Neural progenitor cell (in vitro differentiated cells): ENCODE results near the gene BMP7. TPM values are rescaled to one million over a fixed set of nuclear protein-coding genes. Genes with fewer than 3 reads are reported as not detected.

Experiments used
- DNase-seq: peaks from one replicate; pipeline ENCODE4 v3.0.0-alpha.2; 2016; ENCODE audit warnings: low spot score
- H2AFZ ChIP-seq: fragments of 200-600 bp; sonication (generic); replicated peaks from 2 replicates; pipeline ENCODE4 v1.6.1; 2016; ENCODE audit warnings: antibody characterized with exemption
- H3F3A ChIP-seq: fragments of 200-600 bp; sonication (generic); 2 replicates; pipeline ENCODE4 v1.6.1; 2016; ENCODE audit warnings: antibody characterized with exemption, low read depth
- H3K27ac ChIP-seq: fragments of 200-600 bp; sonication (generic); 2 replicates; pipeline ENCODE4 v1.5.1; 2016; ENCODE audit warnings: mild to moderate bottlenecking
- H3K27me3 ChIP-seq: fragments of 200-600 bp; sonication (generic); 2 replicates; pipeline ENCODE4 v1.6.1; 2016; ENCODE audit warnings: mild to moderate bottlenecking, moderate library complexity
- H3K36me3 ChIP-seq: fragments of 200-600 bp; sonication (generic); 2 replicates; pipeline ENCODE4 v1.5.1; 2016
- H3K4me1 ChIP-seq: fragments of 200-600 bp; sonication (generic); 2 replicates; pipeline ENCODE4 v1.6.1; 2016; ENCODE audit warnings: mixed run types
- H3K4me2 ChIP-seq: fragments of 200-600 bp; sonication (generic); 2 replicates; pipeline ENCODE4 v1.6.1; 2016
- H3K4me3 ChIP-seq: fragments of 200-600 bp; sonication (generic); 2 replicates; pipeline ENCODE4 v1.5.1; 2016
- H3K79me2 ChIP-seq: fragments of 200-600 bp; sonication (generic); 2 replicates; pipeline ENCODE4 v1.6.1; 2016; ENCODE audit warnings: low read depth
- H3K9ac ChIP-seq: fragments of 200-600 bp; sonication (generic); 2 replicates; pipeline ENCODE4 v1.6.1; 2016
- H3K9me3 ChIP-seq: fragments of 200-600 bp; sonication (generic); 2 replicates; pipeline ENCODE4 v1.5.1; 2016; ENCODE audit warnings: low read depth
- H4K20me1 ChIP-seq: fragments of 200-600 bp; sonication (generic); 2 replicates; pipeline ENCODE4 v1.6.1; 2016; ENCODE audit warnings: low read depth
- H3K27ac Mint-ChIP-seq: 3 replicates; pipeline ENCODE4 v1.8.0; 2021; ENCODE audit warnings: mixed read lengths
- H3K27me3 Mint-ChIP-seq: 2 replicates; pipeline ENCODE4 v1.8.0; 2022; ENCODE audit warnings: low read depth, mild to moderate bottlenecking, inconsistent platforms, moderate library complexity, mixed read lengths; ENCODE audit not compliant: insufficient read depth
- H3K36me3 Mint-ChIP-seq: 3 replicates; pipeline ENCODE4 v1.8.0; 2021; ENCODE audit warnings: mixed read lengths
- H3K4me1 Mint-ChIP-seq: 3 replicates; pipeline ENCODE4 v1.8.0; 2021; ENCODE audit warnings: mixed read lengths
- H3K4me3 Mint-ChIP-seq: 3 replicates; pipeline ENCODE4 v1.8.0; 2021; ENCODE audit warnings: mild to moderate bottlenecking, moderate library complexity, mixed read lengths
- H3K9me3 Mint-ChIP-seq: 3 replicates; pipeline ENCODE4 v1.8.0; 2020; ENCODE audit warnings: mixed read lengths
- CTCF ChIP-seq: fragments of 200-600 bp; sonication (generic); IDR thresholded peaks from 2 replicates; pipeline ENCODE4 v1.5.1; 2017; ENCODE audit warnings: antibody characterized with exemption, mild to moderate bottlenecking
- EZH2 ChIP-seq: fragments of 200-600 bp; sonication (generic); IDR thresholded peaks from 2 replicates; pipeline ENCODE4 v1.6.1; 2017; ENCODE audit warnings: antibody characterized with exemption, mild to moderate bottlenecking, moderate library complexity
- EZH2phosphoT487 ChIP-seq: fragments of 200-600 bp; sonication (generic); IDR thresholded peaks from 2 replicates; pipeline ENCODE4 v1.6.1; 2017; ENCODE audit warnings: antibody characterized with exemption
- total RNA-seq: library from RNA; depleted of rRNA; stranded (reverse); fragments of >200 nt; gene quantifications from 2 replicates; pipeline ENCODE4 v1.2.3, GENCODE V29; 2015; ENCODE audit warnings: low replicate concordance

The BMP7 gene
- total RNA-seq, 1 donor from 2014 or later, result 11.2 TPM

- Mint-ChIP-seq H3K4me1 (peaks cover 24% of the 10 kb centered on the region), H3K4me3 (no peak overlapping the region), H3K27ac (peak overlapping the region; percentile 79), H3K36me3 (peaks cover 37% of the 10 kb centered on the region), H3K9me3 (peaks cover 28% of the 10 kb centered on the region), H3K27me3 (peaks cover 3% of the 10 kb centered on the region)
- no peaks in the 10 kb centered on the region for H3K27me3 ChIP-seq
- no peaks in the 10 kb centered on the region for H3K9me3 ChIP-seq
- no peak overlapping the region for H3K4me3 ChIP-seq
- no peak overlapping the region for H3K27ac ChIP-seq
- no peak overlapping the region for H3K4me2 ChIP-seq
- peaks cover 27% of the 10 kb centered on the region for H3K79me2 ChIP-seq
- no peak for TF ChIP-seq EZH2
- no peak for TF ChIP-seq EZH2phosphoT487
- no peak for TF ChIP-seq CTCF
- no peak overlapping the region for H2AFZ ChIP-seq
- H3K9ac ChIP-seq, result no peak overlapping the region
- no peaks in the 10 kb centered on the region for H4K20me1 ChIP-seq
- H3K36me3 ChIP-seq, result no peaks in the 10 kb centered on the region
- no peak for DNase-seq
- H3K4me1 ChIP-seq, result peaks cover 5% of the 10 kb centered on the region
- H3F3A ChIP-seq, result no peaks in the 10 kb centered on the region
Measured at GRCh38 chr20:57243480-57244220, 22.8 kb downstream of the BMP7 start.

GRCh38 chr20:57242414-57242813 is 24.0 kb downstream of the BMP7 start:
- Mint-ChIP-seq H3K4me1 (peaks cover 20% of the 10 kb centered on the region), H3K27ac (no peak overlapping the region), H3K9me3 (peaks cover 27% of the 10 kb centered on the region), H3K4me3 (no peak overlapping the region), H3K27me3 (peaks cover 3% of the 10 kb centered on the region), H3K36me3 (peaks cover 35% of the 10 kb centered on the region)
- DNase-seq, result no peak
- no peak for TF ChIP-seq EZH2phosphoT487
- no peak for TF ChIP-seq EZH2
- no peak for TF ChIP-seq CTCF
- H3K27me3 ChIP-seq, result no peaks in the 10 kb centered on the region
- no peaks in the 10 kb centered on the region for H4K20me1 ChIP-seq
- peaks cover 22% of the 10 kb centered on the region for H3K79me2 ChIP-seq
- H3F3A ChIP-seq, result no peaks in the 10 kb centered on the region
- H2AFZ ChIP-seq, result no peak overlapping the region
- H3K9ac ChIP-seq, result no peak overlapping the region
- H3K27ac ChIP-seq, result no peak overlapping the region
- no peaks in the 10 kb centered on the region for H3K9me3 ChIP-seq
- no peak overlapping the region for H3K4me3 ChIP-seq
- H3K4me2 ChIP-seq, result no peak overlapping the region
- no peaks in the 10 kb centered on the region for H3K36me3 ChIP-seq
- peaks cover under 1% of the 10 kb centered on the region for H3K4me1 ChIP-seq

- H3K27me3 Mint-ChIP-seq, result peaks cover 4% of the 10 kb centered on the region
- Histone ChIP-seq H3K4me3 (no peak overlapping the region), H3K27ac (no peak overlapping the region), H3K9me3 (no peaks in the 10 kb centered on the region), H3K79me2 (peaks cover 15% of the 10 kb centered on the region), H3K27me3 (no peaks in the 10 kb centered on the region), H3K36me3 (no peaks in the 10 kb centered on the region), H2AFZ (no peak overlapping the region), H3K9ac (no peak overlapping the region), H3K4me2 (no peak overlapping the region), H3F3A (no peaks in the 10 kb centered on the region), H3K4me1 (no peaks in the 10 kb centered on the region), H4K20me1 (no peaks in the 10 kb centered on the region)
- H3K4me1 Mint-ChIP-seq, result peaks cover 20% of the 10 kb centered on the region
- H3K36me3 Mint-ChIP-seq, result peaks cover 36% of the 10 kb centered on the region
- no peak overlapping the region for H3K4me3 Mint-ChIP-seq
- H3K27ac Mint-ChIP-seq, result no peak overlapping the region
- TF ChIP-seq CTCF (no peak), EZH2phosphoT487 (no peak), EZH2 (no peak)
- peaks cover 27% of the 10 kb centered on the region for H3K9me3 Mint-ChIP-seq
- DNase-seq, result no peak
Measured at GRCh38 chr20:57241363-57241991, 25.0 kb downstream of the BMP7 start.
